ENCODE results near the gene ELANE.
A peak's percentile ranks its signal among the peaks of the same experiment; 100 is the strongest.

The ELANE gene

GRCh38 chr19:855566-856120, 3.5 kb downstream of the ELANE start:
- no peak for TF ChIP-seq CTCF (IDR thresholded peaks at IDR 0.05; ENCODE audit: borderline replicate concordance, insufficient read depth, low read depth, low read length)
- no peak overlapping the region for H3K4me3 ChIP-seq (ENCODE audit: low read depth, low read length)

GRCh38 chr19:858284-858683, 6.2 kb downstream of the ELANE start:
- TF ChIP-seq CTCF (IDR thresholded peaks at IDR 0.05; ENCODE audit: borderline replicate concordance, insufficient read depth, low read depth, low read length), result no peak
- no peak overlapping the region for H3K4me3 ChIP-seq (ENCODE audit: low read depth, low read length)

GRCh38 chr19:858868-859843, 7.1 kb downstream of the ELANE start, which contains the start of gene CFD:
TSS of gene CFD (plus strand) at chr19:859664. CDS start at chr19:859690, 26 bp downstream.
- H3K4me3 ChIP-seq (ENCODE audit: low read depth, low read length), result no peak within 1 kb of the TSS
- TF ChIP-seq CTCF (IDR thresholded peaks at IDR 0.05; ENCODE audit: borderline replicate concordance, insufficient read depth, low read depth, low read length), result no peak

GRCh38 chr19:861141-861755, 9.1 kb downstream of the ELANE start:
- H3K4me3 ChIP-seq (ENCODE audit: low read depth, low read length), result no peak overlapping the region
- no peak for TF ChIP-seq CTCF (IDR thresholded peaks at IDR 0.05; ENCODE audit: borderline replicate concordance, insufficient read depth, low read depth, low read length)

GRCh38 chr19:861756-862580, 9.9 kb downstream of the ELANE start:
- TF ChIP-seq CTCF (IDR thresholded peaks at IDR 0.05; ENCODE audit: borderline replicate concordance, insufficient read depth, low read depth, low read length), result peak; percentile 25; the same call in 1 of the 2 replicates
- H3K4me3 ChIP-seq (ENCODE audit: low read depth, low read length), result no peak overlapping the region

GRCh38 chr19:862581-863314, 10.6 kb downstream of the ELANE start:
- peak overlapping the region; percentile 11 for H3K4me3 ChIP-seq (ENCODE audit: low read depth, low read length)
- TF ChIP-seq CTCF (IDR thresholded peaks at IDR 0.05; ENCODE audit: borderline replicate concordance, insufficient read depth, low read depth, low read length), result no peak
